Body of pancreas (tissue), 4 donors: ENCODE results near the gene LGR6.

Experiments
- POLR2A ChIP-seq, 3 donors: fragments of 450-650 bp; IDR thresholded peaks; one replicate each; pipeline ENCODE4 v1.6.1; 2016; ENCODE audit warnings: antibody characterized with exemption in 3 of 3, mild to moderate bottlenecking in 2 of 3
- TF ChIP-seq, protein P1 (sequence below), 7 experiments: fragments of 450-650 bp in 4 of 7; fragments of 200-600 bp in 3 of 7; sonication (generic) in 3 of 7; IDR thresholded peaks; one replicate each; pipeline ENCODE4 v1.5.1; 2016 to 2019; ENCODE audit warnings: antibody characterized with exemption in 7 of 7

DNA sequence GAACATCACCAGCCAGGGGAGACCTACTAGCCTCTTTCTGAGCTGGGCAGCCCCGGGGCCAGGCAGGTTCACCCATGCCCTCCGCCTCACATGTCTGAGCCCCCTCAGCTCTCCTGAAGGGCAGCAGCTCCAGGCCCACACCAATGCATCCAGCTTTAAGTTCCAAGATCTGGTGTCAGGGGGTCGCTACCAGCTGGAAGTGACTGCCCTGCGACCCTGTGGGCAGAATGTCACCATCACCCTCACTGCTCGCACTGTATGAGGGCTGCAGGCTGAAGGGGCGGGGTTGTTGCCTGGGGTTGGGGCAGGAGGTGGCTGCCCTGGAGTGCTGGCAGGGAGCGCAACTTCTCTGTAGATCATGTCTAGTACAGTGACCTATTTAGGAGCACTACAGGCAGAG is 24.7 kb upstream of the LGR6 start:
- TF ChIP-seq POLR2A (IDR thresholded peaks at IDR 0.05) = no peak
- TF ChIP-seq, protein P1, sequence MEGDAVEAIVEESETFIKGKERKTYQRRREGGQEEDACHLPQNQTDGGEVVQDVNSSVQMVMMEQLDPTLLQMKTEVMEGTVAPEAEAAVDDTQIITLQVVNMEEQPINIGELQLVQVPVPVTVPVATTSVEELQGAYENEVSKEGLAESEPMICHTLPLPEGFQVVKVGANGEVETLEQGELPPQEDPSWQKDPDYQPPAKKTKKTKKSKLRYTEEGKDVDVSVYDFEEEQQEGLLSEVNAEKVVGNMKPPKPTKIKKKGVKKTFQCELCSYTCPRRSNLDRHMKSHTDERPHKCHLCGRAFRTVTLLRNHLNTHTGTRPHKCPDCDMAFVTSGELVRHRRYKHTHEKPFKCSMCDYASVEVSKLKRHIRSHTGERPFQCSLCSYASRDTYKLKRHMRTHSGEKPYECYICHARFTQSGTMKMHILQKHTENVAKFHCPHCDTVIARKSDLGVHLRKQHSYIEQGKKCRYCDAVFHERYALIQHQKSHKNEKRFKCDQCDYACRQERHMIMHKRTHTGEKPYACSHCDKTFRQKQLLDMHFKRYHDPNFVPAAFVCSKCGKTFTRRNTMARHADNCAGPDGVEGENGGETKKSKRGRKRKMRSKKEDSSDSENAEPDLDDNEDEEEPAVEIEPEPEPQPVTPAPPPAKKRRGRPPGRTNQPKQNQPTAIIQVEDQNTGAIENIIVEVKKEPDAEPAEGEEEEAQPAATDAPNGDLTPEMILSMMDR (IDR thresholded peaks at IDR 0.05) = no peak
